ENCODE data around the gene VPS11.
"Not testable (repeated sequence)": the region's sequence is repeated elsewhere in the genome, so short reads cannot be mapped to it uniquely, and the experiment has no call there.

Gene VPS11

DNA sequence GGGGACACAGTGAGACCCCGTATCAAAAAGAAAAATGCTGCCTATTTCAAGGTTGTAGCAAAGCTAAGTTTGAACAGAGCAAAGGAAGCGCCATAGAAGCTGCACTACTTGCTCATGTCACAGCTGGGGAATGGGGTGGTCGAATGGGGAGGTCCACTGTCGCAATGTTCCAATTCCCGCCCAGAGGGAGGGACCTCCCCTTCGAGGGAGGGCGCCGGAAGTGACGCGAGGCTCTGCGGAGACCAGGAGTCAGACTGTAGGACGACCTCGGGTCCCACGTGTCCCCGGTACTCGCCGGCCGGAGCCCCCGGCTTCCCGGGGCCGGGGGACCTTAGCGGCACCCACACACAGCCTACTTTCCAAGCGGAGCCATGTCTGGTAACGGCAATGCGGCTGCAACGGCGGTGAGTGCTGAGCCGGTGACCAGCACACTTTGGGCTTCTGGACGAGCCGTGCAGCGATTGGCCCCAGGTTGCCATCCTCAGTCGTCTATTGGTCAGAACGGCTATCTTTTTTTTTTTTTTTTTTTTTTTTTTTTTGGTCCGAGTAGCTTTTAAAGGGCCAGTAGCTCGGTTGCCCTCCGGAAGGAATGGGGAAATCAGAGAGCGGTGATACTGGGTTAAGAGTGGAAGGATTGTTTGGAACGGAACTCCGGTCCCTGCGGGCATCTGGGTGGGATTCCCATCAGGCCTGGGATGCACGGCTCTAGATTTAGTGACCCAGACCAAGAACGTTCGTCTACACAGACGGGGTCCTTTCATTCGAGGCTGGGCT is 17.2 kb downstream of the VPS11 start, which contains the start of gene HMBS:
Gene HMBS (plus strand): TSS at position 219 of the 774 bp plus-strand sequence. CDS start 153 bp downstream, at position 372.
- DNase-seq, result peak; percentile 82

DNA sequence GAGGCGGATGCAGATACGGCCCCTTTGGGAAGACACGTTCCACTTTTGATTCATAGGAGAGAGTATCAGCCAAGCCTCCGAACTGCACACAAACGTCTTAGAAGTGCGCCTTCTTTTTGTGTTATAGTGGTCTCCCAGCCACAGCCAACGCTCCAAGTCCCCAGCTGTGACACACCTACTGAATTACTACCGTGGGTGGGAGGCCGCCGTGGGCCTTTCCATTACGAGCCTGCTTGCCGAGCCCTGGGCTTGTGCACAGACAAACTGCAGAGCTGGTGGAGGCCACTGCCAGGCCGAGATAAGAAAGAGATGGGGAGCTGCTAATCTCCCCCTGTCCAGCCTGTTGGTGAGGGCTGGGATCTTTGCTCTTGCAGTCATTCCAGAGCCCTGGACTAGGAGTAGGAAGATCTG is 17.8 kb downstream of the VPS11 start:
- no peak for DNase-seq

DNA sequence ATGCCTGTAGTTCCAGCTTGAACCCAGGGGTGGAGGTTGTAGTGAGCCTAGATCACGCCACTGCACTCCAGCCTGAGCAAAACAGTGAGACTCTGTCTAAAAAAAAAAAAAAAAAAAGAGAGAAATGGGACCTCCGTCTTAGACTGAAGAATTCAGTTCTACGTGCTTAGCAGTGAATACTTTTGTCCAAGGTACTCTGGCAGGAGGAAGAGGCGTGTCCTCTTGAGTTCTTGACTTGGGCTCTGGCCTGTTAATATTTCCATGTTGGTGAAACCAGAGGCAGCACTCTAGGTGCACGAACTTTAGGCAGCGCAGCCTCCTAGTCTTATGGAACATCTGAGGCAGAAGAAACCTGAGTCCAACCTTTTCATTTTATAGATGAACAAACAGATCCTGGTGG is 19.5 kb downstream of the VPS11 start:
- no peak for DNase-seq

DNA sequence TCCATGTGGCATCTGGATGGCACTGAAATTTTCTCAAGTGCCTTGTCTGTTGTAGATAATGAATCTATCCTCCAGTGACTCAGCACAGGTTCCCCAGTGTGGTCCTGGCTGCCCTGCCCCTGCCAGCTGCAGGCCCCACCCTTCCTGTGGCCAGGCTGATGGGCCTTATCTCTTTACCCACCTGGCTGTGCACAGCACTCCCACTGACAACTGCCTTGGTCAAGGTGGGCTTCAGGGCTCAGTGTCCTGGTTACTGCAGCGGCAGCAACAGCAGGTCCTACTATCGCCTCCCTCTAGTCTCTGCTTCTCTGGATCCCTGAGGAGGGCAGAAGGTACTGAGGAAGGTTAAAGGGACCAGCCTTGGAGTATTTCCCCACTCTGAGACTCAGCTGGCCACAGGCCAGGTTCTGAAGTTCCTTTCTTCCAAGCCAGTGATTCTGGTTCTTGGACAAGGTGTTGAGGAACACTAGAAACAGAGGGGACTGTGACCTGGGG is 20.2 kb downstream of the VPS11 start:
- no peak for DNase-seq

DNA sequence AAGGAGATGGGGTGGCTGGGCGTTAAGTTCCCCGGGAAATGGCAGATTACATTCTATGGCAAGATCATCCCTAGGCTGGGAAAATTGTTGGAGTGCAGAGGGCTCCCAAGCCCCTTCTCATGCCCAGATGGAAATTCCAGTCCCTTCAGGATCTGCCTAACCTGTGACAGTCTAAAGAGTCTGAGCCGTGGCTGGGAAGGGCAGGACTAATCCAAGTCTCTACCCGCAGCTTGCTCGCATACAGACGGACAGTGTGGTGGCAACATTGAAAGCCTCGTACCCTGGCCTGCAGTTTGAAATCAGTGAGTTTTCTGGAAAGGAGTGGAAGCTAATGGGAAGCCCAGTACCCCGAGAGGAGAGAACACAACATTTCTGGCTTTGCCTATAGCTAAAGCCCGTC is 20.8 kb downstream of the VPS11 start:
- DNase-seq, result no peak

DNA sequence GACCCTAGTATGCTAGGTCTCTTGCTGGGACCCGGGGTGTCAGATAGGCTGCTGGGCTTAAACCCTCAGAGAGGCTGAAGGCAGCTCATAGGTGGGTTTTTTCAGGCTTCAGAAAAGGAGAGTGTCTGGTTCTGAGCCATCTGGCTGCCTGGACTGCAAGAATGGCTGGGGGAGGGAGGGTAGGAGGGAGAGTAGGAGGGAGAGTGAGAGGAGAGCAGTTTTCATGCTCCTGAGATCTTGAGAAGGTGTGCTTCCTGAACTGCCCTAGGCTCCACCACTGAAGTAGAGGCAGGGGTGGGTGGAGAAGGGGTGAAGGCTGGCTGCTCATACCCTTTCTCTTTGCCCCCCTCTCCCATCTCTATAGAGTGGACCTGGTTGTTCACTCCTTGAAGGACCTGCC is 21.7 kb downstream of the VPS11 start:
- DNase-seq, result no peak

DNA sequence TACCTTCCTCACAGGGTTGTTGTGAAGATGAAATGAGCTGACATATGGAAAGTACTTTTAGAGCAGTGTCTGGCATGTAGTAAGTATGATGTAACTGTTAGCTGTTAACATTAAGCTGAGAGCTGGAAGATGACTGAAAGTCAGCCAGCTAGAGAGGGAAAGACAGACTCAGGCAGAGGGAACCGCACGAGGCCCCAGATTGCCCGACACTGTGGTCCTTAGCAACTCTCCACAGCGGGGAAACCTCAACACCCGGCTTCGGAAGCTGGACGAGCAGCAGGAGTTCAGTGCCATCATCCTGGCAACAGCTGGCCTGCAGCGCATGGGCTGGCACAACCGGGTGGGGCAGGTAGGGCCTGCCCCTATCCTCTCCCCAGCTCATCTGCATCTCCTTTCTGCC is 23.6 kb downstream of the VPS11 start:
- DNase-seq, result no peak

DNA sequence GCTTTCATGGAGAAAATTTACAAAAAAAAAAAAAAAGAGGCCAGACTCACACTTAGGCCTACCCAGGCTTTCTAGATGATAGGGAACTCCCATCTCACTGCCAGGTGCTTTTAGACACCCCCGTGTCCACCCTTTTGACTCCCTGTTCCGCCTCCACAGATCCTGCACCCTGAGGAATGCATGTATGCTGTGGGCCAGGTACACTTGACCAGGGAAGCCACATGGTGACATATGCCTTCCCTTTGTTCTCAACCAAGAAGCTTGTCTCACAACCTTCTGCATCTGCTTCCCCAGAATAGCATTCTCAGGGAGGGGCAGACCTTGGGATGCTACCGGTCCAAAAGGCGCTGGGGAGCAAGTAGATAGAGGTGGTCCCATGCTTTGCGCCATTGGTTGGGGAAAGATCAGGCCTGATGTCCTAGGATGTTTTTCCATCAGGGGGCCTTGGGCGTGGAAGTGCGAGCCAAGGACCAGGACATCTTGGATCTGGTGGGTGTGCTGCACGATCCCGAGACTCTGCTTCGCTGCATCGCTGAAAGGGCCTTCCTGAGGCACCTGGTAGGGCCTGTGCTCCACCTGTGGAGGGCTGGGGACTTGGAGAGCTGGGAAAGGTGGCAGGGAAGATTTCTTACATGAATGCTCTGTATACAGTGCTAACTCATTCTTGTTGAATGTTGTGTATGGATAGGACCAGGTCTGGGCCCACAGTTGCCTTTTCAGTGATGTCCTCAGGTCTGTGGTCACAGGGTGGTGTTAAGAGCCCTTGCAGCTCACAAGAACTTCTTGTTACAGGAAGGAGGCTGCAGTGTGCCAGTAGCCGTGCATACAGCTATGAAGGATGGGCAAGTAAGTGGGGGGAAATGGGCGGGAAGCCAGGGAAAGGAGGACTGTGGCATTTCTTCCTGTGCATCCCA is 24.6 kb downstream of the VPS11 start:
- DNase-seq, result no peak

DNA sequence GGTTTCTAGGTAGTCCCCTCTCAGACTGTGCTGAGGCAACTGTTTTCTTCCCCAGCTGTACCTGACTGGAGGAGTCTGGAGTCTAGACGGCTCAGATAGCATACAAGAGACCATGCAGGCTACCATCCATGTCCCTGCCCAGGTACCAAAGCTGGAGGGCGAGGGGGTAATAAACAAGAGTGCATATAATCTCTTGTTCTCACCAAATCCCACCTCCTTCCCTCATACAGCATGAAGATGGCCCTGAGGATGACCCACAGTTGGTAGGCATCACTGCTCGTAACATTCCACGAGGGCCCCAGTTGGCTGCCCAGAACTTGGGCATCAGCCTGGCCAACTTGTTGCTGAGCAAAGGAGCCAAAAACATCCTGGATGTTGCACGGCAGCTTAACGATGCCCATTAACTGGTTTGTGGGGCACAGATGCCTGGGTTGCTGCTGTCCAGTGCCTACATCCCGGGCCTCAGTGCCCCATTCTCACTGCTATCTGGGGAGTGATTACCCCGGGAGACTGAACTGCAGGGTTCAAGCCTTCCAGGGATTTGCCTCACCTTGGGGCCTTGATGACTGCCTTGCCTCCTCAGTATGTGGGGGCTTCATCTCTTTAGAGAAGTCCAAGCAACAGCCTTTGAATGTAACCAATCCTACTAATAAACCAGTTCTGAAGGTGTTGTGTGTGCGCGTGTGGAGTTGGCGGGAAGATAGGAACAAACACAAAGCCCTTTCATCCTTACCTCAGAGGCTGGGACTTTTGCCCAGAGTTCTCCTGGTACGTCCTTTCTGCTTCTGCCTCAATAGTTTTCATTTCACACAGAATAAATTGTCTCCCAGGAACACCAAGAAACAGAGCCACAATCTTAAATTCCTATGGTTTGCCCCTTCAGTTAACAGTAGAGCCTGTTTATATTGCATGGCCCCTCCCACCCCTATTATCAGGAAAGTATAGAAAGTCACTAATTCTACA is 25.5 kb downstream of the VPS11 start:
- DNase-seq, result no peak

DNA sequence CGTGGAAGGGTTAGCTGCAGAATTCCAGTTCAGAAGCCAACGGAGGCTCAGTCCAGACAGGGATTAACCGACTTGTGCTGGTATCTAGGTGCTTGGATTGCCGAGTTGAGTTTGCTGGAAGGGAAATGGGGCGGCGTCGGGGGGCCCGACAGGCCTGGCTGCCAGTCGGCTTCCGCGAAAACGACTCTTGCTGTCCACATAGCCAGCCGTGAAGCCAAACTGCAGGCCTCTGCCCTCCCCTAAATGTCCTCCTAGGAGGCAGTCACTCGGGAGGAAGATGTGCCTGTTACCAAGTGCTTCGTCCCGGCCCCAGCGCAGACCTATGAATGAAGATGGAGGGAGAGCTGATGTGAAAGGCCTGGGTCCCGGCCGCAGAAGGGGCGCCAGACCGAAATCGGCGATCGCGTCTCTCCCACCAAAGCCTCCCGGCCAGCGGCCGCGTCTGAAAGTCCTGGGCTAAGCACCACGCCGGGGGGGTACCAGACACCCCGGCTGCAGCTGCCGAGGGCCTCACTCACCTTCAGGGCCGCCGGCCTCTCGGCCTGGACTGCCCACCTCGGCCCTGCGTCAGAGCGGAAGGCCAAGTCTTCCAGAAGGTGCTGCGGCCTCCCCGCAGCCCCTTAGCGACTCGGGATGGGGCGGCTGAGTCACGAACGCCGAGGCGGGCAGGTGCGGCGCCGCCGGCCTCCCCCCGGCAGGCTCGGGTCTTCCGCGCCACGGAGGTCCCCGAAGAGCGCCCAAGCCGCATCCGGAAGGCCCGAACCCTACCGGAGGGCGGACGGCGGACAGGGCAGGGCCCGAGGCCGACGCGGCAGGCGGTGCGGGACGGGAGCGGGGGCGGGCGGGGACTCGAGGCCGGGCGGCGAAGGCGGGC is 26.6 kb downstream of the VPS11 start:
- DNase-seq, result peak; percentile 26

DNA sequence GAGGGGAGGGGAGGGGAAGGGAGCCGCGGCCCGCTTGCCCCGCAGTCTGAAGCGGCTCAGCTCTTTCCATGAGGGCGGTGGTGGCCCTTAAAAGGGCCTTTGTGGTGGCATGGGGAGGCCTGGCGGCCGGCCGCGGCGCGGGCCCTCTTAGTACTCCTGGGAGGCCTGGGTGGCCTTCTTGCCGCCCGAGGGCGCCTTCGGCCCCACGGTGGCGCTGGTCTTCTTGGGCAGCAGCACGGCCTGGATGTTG is 27.1 kb downstream of the VPS11 start:
- DNase-seq, result no peak

DNA sequence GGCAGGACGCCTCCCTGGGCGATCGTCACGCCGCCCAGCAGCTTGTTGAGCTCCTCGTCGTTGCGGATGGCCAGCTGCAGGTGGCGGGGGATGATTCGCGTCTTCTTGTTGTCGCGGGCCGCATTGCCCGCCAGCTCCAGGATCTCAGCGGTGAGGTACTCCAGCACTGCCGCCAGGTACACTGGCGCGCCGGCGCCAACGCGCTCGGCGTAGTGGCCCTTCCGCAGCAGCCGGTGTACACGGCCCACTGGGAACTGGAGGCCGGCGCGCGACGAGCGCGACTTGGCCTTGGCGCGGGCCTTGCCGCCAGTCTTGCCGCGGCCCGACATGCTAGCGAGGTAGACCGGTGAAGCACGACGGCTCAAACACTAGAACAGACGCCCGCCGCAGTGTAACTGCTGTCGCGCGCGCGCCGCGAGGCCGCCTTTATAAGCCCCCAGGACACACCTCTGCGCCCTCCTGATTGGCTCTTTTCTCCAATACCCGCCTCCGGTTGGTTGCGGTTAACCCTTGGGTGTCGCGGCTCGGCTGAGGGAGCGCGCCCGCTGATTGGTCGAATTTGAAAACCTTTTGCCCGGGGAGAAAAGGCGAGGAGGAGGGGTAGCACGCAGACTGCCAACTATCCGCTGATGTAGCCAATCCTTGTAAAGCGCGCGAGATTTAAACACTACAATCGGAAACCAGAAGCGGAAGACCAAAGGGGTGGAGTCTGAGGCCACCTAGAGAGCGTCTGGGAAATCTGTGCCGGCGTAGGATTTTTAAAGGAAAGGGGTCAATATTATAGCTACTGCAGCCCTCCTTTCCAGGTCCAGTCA is 27.7 kb downstream of the VPS11 start:
- DNase-seq, result peak; percentile 99

DNA sequence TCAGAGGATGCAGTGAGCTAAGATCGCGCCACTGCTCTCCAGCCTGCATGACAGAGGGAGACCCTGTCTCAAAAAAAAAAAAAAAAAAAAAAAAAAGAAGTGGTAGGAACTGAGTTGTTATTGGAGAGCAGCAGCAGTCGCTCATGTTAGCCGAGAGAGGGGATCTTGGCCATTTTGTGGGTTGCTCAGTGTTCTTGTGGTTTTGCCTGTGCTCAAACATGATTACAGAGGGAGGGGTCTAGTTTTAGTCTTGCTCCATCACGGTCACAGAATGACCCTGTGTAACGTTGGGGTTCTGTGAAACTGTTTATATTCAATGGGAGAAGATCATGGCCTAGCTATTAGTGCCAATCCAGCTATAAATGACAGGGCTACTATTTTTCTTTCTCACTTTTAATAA is 32.1 kb downstream of the VPS11 start:
- DNase-seq, result no peak

DNA sequence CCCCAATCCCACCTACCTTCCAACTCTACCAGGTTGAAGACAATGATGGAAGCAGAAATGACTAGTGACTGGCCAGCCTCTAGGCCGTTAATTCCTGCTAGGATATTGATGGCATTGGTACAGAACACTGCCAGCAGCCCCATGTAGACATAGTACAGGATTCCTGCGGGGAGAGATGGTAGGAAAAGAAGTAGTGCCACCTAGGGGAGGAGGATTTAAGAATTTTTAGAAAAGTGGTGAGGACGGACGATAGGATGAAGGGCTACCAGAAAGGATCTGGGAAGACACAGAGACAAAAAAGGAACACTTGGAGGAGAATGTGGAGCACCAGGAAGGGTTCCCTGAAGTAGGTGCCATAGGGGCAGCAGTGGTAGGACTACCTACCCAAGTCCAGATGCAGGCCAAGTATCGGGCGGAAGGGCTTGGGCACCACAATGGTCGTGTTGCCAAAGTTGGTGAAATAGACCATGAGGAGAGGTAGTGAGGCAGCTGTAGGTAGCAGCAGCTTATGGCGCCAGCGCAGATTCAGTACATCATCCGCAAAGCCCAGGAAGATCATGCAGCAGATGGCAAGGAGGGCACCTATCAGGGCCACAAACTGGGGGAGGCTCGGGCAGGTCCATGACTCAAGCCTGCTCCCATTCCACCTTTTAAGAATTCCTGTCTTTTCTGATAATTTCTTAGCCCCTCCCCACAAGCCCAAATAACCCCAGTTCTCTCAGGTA is 32.8 kb downstream of the VPS11 start:
- no peak for DNase-seq

DNA sequence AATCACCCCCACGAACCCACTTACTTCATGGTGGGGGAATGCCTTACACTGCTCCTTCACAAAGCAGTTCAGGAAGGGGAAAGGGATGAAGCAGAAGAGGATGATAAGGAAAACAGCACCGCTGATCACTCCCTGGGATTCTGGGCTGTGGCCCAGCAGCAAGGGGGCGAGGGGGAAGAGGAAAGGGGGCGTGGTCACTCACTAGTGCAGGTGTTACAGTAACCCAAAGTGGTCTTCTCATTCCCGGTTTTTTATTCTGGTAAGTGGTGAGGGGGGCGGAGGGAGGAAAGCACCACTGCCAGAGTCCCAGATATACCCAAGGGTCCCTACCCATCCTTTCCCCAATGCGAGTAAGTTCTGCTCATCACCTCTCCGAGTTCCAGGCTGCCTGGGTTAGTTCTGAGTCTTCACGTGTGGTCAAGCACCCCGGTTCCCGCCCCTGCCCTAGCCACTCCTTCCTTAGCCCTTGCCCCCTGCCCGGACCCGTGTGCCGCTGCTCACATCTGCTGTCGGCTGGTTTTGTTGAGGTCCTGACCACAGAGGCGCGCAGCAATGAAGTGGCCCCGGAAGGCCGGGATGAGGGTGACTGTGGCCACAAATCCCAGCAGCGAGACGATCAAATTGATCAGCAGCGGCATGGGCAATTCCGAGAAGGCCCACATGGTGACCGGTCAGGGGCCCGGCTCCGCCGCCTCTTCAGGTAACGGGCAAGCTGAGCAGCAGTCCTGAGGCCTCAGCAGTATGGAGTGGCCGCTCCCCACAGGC is 33.6 kb downstream of the VPS11 start:
- DNase-seq, result no peak

DNA sequence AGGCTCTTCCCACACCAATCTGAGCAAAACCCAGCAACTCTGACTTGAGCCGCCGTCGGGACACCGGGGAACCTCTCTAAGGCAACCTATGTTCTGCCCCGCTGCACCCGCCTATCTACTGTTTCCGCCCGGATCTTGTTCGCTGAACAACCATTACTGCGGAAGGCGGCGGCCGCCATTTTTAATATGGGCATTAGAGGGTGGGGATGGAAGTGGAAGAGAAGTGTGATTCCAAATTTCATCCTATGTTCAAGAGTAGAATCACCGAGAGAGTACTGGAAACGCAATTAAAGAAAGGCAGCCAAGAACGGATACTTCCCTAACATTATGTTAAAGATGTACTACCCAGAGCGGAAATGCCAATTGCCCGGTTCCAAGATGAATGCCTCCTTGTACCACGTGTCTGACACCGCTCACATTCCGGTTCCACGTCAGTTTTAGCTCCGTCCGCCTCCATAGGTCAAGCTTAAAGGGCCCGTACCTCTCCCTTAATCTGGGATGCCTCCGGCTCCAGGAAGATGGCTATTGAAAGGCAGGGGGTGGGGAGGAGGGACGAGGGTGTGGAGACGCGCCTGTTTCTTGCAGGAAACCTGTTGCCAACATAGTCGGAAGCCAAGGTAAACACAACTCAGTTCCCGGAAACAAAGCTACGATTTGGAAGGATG is 34.3 kb downstream of the VPS11 start, which contains the start of gene DPAGT1:
Gene DPAGT1 (minus strand): TSS at position 95 of the 665 bp plus-strand sequence. CDS start 198 bp downstream, outside the sequence.
- DNase-seq, result peak; percentile 75

DNA sequence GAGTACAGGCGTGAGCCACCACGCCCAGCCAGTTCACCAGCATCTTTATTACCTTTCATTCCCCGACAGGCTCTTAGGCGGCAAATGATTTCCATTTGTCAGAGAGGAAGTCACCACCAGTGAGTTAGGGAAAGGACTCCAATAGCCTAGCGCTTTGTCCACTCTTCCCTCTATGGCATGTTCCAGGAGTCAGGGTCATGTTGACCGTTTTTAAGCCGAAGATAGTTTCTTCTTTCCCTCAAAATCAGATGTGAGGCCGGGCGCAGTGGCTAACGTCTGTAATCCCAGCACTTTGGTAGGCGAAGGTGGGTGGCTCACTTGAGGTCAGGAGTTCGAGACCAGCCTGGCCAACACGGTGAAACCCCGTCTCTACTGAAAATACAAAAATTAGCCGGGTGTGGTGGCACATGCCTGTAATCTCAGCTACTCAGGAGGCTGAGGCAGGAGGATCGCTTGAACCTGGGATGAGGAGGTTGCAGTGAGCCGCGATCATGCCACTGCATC is 35.6 kb downstream of the VPS11 start:
- DNase-seq, result not testable (repeated sequence)

DNA sequence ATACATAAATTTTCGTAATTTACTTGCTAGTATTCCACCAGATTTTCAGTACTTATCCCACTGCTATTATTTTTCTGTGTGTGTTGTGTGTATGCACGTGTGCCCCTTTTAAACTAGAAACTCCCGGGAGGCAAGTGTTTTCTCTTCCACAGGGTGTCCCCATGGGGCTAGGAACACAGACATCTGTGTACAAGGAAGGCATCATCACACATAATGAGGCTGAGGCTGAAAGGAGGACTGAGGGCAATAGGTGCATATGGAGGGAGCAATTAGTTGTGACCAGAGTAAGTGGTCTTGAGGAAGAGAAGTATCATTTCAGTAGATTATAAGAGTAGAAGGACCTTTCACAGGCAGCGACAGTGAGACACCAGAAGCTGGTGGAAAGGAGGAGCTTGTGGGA is 36.2 kb downstream of the VPS11 start:
- no peak for DNase-seq

Data from activated effector memory CD4-positive, alpha-beta T cell treated with Interleukin-2 at 50 U/mL for 16 hours (primary cell).